GM12875 (cell line): Measurements from ENCODE around the gene TEX28.
"Not testable (repeated sequence)": the region's sequence is repeated elsewhere in the genome, so short reads cannot be mapped to it uniquely, and the experiment has no call there.

Source experiments
- H3K4me3 ChIP-seq: one replicate; pipeline ENCODE4 v1.5.1; 2011; ENCODE audit warnings: low read depth, low read length, control low read depth
- TF ChIP-seq, protein P1 (sequence below): IDR thresholded peaks from 2 replicates; pipeline ENCODE4 v1.5.1; 2011; ENCODE audit warnings: low read depth, mild to moderate bottlenecking, control low read depth, inconsistent platforms, low read length, moderate library complexity, borderline replicate concordance; ENCODE audit not compliant: insufficient read depth

The TEX28 gene

DNA sequence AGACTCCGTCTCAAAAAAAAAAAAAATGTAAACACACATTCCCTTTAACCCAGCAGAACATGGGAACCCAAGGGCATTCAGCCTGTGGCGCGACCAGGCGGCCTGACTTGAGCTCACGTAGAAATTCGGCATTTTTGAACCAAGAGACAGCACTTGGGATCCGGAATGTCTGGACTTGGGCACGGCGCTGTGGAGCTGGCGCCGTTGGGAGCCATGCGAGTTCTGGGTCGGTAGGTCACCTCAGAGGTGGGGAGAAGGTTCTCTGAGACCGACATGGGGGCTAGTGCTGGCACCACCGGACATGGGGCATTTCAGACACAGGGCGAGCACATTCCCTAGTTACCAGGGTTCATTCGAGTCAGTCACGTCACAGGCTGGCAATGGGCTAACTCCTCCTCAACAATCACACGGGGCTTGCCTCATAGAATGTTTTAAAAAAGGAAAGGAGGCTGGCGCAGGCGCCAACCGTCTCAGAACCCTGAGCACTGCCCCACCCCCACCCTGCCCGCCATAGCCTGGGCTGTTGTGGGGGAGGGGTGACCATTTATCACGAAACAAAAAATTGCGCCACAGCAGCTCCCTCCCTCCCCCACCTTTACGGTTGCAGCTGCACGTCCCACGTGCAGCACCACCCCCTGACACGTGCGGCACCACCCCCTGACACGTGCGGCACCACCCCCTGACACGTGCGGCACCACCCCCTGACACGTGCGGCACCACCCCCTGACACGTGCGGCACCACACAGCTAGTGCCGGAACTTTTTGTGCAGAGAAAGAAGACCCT lies at the start of gene TEX28:
Gene TEX28 (minus strand): TSS at position 334 of the 784 bp plus-strand sequence. CDS start 3,007 bp downstream, outside the sequence.
- no peak within 1 kb of the TSS for H3K4me3 ChIP-seq
- TF ChIP-seq, protein P1, sequence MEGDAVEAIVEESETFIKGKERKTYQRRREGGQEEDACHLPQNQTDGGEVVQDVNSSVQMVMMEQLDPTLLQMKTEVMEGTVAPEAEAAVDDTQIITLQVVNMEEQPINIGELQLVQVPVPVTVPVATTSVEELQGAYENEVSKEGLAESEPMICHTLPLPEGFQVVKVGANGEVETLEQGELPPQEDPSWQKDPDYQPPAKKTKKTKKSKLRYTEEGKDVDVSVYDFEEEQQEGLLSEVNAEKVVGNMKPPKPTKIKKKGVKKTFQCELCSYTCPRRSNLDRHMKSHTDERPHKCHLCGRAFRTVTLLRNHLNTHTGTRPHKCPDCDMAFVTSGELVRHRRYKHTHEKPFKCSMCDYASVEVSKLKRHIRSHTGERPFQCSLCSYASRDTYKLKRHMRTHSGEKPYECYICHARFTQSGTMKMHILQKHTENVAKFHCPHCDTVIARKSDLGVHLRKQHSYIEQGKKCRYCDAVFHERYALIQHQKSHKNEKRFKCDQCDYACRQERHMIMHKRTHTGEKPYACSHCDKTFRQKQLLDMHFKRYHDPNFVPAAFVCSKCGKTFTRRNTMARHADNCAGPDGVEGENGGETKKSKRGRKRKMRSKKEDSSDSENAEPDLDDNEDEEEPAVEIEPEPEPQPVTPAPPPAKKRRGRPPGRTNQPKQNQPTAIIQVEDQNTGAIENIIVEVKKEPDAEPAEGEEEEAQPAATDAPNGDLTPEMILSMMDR, result no peak

- H3K4me3 ChIP-seq, result not testable (repeated sequence)
Measured at GRCh38 chrX:154343620-154344019, 48.7 kb upstream of the TEX28 start.

DNA sequence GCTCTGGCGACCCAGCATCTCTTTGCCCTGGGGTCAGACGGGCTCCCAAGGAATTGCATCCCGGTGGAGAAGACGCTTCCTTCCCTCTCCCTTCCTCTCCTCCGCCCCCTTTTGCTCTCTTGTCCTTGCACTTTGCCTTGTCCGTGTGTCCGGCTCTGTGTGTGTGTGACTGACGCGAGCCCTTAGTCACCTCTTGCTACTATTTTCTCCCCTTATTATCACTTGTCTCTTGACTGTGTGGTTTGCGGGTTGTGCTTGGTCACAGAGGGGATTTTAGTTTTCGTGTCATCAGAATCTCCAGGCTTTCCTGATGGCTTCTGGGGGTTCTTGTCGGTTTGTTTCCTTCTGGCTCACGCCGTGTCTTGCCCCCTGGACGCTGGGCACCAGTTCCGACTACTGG lies 48.1 kb upstream of the TEX28 start:
- not testable (repeated sequence) for H3K4me3 ChIP-seq

- not testable (repeated sequence) for H3K4me3 ChIP-seq
Measured at GRCh38 chrX:154341399-154342298, 46.7 kb upstream of the TEX28 start.

DNA sequence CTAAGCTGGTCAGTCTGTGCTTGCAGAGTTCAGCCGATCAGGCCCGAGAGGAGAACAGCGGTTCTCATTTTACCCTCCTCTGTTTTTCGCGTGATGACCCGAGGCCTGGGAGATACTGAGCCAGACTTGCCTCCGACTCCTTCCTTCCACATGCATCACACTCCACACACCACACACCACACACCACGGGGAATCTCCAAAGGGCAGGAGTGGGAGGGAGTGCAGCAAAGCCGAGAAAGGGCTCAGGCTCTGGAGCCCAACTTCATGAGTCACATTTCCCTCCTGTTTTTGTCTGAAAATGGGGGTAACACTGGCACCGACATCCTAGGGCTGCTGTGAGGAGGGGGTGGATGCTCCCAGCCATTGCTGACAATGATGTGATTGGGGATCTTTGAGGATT lies 39.6 kb upstream of the TEX28 start:
- H3K4me3 ChIP-seq, result no peak overlapping the region
- TF ChIP-seq, protein P1, result no peak

DNA sequence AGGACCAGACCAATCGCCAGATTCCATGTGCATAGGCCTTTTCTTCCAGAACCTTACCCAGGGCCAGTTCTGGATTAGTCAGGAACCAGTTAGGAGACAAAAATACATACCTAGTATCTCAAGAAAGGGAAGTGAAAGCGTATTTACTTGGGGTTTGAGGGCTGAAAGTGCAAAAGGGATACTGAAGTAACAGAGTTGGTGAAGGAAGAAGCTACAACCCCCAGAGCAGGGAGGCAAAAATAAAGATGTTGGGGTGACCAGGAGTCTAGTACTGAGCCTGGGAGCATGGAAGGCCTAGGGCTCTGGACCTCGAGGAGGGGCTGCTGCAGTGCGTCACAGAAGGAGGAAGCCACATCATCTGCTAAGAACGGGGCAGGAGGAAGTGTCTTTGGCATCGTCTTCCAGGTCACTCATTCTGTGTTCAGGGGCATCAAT lies 38.9 kb upstream of the TEX28 start:
- H3K4me3 ChIP-seq, result no peak overlapping the region

DNA sequence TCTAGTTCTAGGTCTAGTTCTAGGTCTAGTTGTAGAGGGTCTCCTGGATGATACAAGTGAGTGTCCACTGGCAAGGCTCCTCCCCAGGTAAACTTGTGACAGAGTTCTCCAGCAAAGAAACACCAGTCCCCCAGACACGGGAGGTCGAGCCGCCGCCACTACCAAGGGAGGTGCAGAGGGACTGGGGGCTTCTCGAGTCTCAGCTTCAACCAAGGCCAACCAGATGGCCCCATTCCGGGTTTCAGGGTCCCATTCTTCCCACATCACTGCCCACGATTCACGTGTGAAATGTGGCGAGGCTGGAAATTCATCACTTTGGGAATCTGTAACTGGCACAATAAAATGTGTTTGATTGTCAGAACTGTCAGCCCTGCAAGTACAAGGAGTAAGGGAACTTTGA lies 38.2 kb upstream of the TEX28 start:
- TF ChIP-seq, protein P1, result no peak
- no peak overlapping the region for H3K4me3 ChIP-seq

More for the DNA sequence above, 38.9 kb upstream of the TEX28 start:
- TF ChIP-seq, protein P1, result no peak

DNA sequence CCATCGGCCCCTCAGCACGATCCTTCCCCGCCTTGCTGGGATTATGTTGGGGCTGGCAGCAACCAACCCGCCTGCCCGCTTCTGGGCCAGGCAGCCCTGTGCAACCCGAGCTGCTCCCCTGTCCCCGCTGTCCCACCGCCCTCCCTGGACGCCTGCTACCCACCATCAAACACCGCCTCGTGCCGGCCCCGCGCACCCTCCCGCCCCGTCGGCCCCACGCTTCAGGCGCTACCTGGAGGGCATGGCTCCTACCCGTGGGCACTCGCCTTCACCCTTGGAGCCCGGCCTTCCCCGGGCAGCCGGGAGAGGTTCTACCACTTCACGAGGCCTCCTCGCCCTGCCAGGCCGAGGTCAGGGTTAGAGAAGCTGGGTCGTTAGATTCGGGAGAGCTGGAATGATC lies 37.6 kb upstream of the TEX28 start:
- TF ChIP-seq, protein P1, result no peak
- H3K4me3 ChIP-seq, result no peak overlapping the region
